Measurements from ENCODE around the gene P2RX6.

DNA sequence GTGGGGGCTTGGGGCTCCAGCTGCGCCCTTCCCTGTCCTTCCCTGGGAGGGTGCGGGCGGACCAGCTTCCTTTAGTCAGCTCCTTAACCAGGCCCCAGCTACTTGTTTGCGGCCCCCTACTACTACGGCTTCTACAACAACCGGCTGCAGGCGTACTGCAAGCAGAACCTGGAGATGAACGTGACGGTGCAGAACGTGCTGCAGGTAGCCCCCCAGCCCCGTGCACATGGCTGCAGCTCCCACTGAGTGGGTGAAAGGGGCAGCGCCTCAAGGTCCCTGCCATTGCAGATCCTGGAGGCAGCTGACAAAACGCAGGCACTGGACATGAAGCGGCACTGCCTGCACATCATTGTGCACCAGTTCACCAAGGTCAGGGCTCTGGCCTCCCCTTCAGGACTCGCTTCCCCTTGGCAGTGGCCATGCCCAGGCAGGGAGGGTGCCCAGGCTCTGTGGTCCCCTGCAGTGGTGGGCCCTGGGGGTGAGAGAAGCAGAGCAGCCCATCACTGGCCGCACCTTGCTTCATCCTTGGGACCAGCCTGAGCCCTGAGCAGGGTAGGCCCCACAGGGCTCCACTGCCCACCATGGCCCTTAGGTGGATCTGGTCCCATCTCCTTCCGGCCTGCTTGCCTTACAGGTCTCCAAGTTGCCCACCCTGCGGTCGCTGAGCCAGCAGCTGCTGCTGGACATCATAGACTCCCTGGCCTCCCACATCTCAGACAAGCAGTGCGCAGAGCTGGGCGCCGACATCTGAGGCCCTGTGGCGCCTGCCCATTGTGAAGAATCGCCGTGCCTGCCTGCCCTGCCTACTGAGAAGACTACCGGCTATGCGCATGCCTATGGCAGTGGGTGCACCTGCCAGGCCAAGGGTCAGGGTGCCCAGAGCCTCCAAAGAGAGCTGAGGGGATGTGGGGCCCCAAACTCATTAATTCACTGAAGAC is 18.1 kb upstream of the P2RX6 start:
- TF ChIP-seq, protein P1, sequence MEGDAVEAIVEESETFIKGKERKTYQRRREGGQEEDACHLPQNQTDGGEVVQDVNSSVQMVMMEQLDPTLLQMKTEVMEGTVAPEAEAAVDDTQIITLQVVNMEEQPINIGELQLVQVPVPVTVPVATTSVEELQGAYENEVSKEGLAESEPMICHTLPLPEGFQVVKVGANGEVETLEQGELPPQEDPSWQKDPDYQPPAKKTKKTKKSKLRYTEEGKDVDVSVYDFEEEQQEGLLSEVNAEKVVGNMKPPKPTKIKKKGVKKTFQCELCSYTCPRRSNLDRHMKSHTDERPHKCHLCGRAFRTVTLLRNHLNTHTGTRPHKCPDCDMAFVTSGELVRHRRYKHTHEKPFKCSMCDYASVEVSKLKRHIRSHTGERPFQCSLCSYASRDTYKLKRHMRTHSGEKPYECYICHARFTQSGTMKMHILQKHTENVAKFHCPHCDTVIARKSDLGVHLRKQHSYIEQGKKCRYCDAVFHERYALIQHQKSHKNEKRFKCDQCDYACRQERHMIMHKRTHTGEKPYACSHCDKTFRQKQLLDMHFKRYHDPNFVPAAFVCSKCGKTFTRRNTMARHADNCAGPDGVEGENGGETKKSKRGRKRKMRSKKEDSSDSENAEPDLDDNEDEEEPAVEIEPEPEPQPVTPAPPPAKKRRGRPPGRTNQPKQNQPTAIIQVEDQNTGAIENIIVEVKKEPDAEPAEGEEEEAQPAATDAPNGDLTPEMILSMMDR (IDR thresholded peaks at IDR 0.05; ENCODE audit: poor library complexity): no peak
- TF ChIP-seq EZH2 (IDR thresholded peaks at IDR 0.05; ENCODE audit: borderline replicate concordance): no peak

All from hepatocyte (in vitro differentiated cells).